A549 (cell line): Measurements from ENCODE around the gene CLDN14. TPM values are rescaled to one million over a fixed set of nuclear protein-coding genes. Genes with fewer than 3 reads are reported as not detected.

Source experiments
- ATAC-seq, 2 experiments: fragments of 200-7000 bp in 1 of 2; fragments of >200 bp in 1 of 2; cut with Nextera tagmentation in 1 of 2; cut with Tn5 transposase in 1 of 2; 3 replicates each; pipeline versions ENCODE4 v1.8.0 to v1.9.1; 2018 to 2020; ENCODE audit warnings: mild to moderate bottlenecking in 1 of 2, moderate library complexity in 1 of 2
- CTCF ChIA-PET: fragments of 300-600 bp; sonication (Branson Sonifier 250); formaldehyde crosslinking; extraction: SDS; loops from one replicate; lab custom pipeline; 2021; ENCODE audit warnings: antibody characterized with exemption, inconsistent platforms; lab: Yijun Ruan, JAX
- POLR2A ChIA-PET: fragments of 350-600 bp; formaldehyde crosslinking; extraction: SDS; loops from one replicate; lab custom pipeline; 2021; ENCODE audit warnings: antibody characterized with exemption, inconsistent platforms; lab: Yijun Ruan, JAX
- DNase-seq, 2 experiments: peaks; one replicate each; pipeline versions ENCODE4 v3.0.0 to v3.0.0-alpha.2; 2011 to 2016; ENCODE audit warnings: low read depth in 1 of 2, low spot score in 1 of 2
- FAIRE-seq: peaks from 2 replicates; lab custom pipeline; 2011; peaks lifted over from hg19 to GRCh38; lab: Jason Lieb, UNC
- H3K27ac ChIP-seq, 2 experiments: fragments of >200 bp; sonication (Bioruptor Twin); formaldehyde crosslinking; 3 replicates each; pipeline ENCODE4 v1.5.1; 2016 to 2017
- H3K4me1 ChIP-seq: fragments of >200 bp; sonication (Bioruptor Twin); formaldehyde crosslinking; 3 replicates; pipeline ENCODE4 v1.6.1; 2016
- H3K4me2 ChIP-seq: fragments of >200 bp; sonication (Bioruptor Twin); formaldehyde crosslinking; 3 replicates; pipeline ENCODE4 v1.6.1; 2016
- H3K4me3 ChIP-seq: fragments of >200 bp; sonication (Bioruptor Twin); formaldehyde crosslinking; 3 replicates; pipeline ENCODE4 v1.5.1; 2016
- H3K9me3 ChIP-seq: fragments of >200 bp; sonication (Bioruptor Twin); formaldehyde crosslinking; 3 replicates; pipeline ENCODE4 v1.6.1; 2016
- BCL3 ChIP-seq: fragments of >200 bp; sonication (Bioruptor Twin); formaldehyde crosslinking; IDR thresholded peaks from 3 replicates; pipeline ENCODE4 v1.6.1; 2016
- CBX2 ChIP-seq: fragments of 200-600 bp; sonication (generic); IDR thresholded peaks from 2 replicates; pipeline ENCODE4 v1.6.1; 2016; ENCODE audit warnings: low read depth, mild to moderate bottlenecking, borderline replicate concordance
- CEBPB ChIP-seq, 2 experiments: fragments of >200 bp in 1 of 2; sonication (Bioruptor Twin) in 1 of 2; formaldehyde crosslinking in 1 of 2; IDR thresholded peaks; 2 replicates each; pipeline ENCODE4 v1.6.1; 2012 to 2016
- CHD2 ChIP-seq: fragments of 150-350 bp; IDR thresholded peaks from 2 replicates; pipeline ENCODE4 v1.6.1; 2014; ENCODE audit warnings: low read length; ENCODE audit not compliant: partially characterized antibody
- CHD4 ChIP-seq: fragments of 200-600 bp; sonication (generic); IDR thresholded peaks from 2 replicates; pipeline ENCODE4 v1.6.1; 2016; ENCODE audit warnings: antibody characterized with exemption, mild to moderate bottlenecking, borderline replicate concordance
- E2F6 ChIP-seq: IDR thresholded peaks from 2 replicates; pipeline ENCODE4 v1.6.1; 2012; ENCODE audit warnings: low read depth, borderline replicate concordance
- EP300 ChIP-seq, 2 experiments: fragments of >200 bp; sonication (Bioruptor Twin); formaldehyde crosslinking; IDR thresholded peaks; 2 replicates in 1 of 2; 3 replicates in 1 of 2; pipeline ENCODE4 v1.6.1; 2016 to 2017
- ESRRA ChIP-seq: fragments of 150-350 bp; IDR thresholded peaks from 2 replicates; pipeline ENCODE4 v1.6.1; 2014; ENCODE audit warnings: mild to moderate bottlenecking, low read length, borderline replicate concordance
- GATA3 ChIP-seq: IDR thresholded peaks from 2 replicates; pipeline ENCODE4 v1.6.1; 2012; ENCODE audit warnings: borderline replicate concordance
- HDAC2 ChIP-seq: fragments of 200-600 bp; sonication (generic); IDR thresholded peaks from 2 replicates; pipeline ENCODE4 v1.6.1; 2016
- HEYL ChIP-seq: fragments of 250-450 bp; sonication (Bioruptor Pico); IDR thresholded peaks from 2 replicates; pipeline ENCODE4 v1.8.0; 2021; ENCODE audit warnings: mild to moderate bottlenecking, moderate library complexity
- HOXB13 ChIP-seq: fragments of 250-450 bp; sonication (Bioruptor Pico); IDR thresholded peaks from 2 replicates; pipeline ENCODE4 v1.5.0; 2020; ENCODE audit warnings: low read depth, mild to moderate bottlenecking, moderate library complexity
- HOXB5 ChIP-seq: fragments of 250-450 bp; sonication (Bioruptor Pico); IDR thresholded peaks from 2 replicates; pipeline ENCODE4 v1.5.0; 2020; ENCODE audit warnings: mild to moderate bottlenecking, moderate library complexity
- KDM5A ChIP-seq: fragments of 200-600 bp; sonication (generic); IDR thresholded peaks from 2 replicates; pipeline ENCODE4 v1.6.1; 2016; ENCODE audit warnings: antibody characterized with exemption, mild to moderate bottlenecking
- MYC ChIP-seq: IDR thresholded peaks from 2 replicates; pipeline ENCODE4 v1.6.1; 2012; ENCODE audit warnings: mild to moderate bottlenecking, inconsistent platforms, low read length, improper control_type of control experiment, borderline replicate concordance
- NFE2L2 ChIP-seq: fragments of 150-350 bp; conservative IDR thresholded peaks from 2 replicates; pipeline ENCODE4 v1.6.1; 2014; ENCODE audit warnings: low read length
- PHF8 ChIP-seq: fragments of 200-600 bp; sonication (generic); IDR thresholded peaks from 2 replicates; pipeline ENCODE4 v1.6.1; 2016; ENCODE audit warnings: low read depth, mild to moderate bottlenecking, antibody characterized with exemption, moderate library complexity, borderline replicate concordance
- POLR2A ChIP-seq: IDR thresholded peaks from 2 replicates; pipeline ENCODE4 v1.6.1; 2012; ENCODE audit warnings: mild to moderate bottlenecking, low read length
- POLR2AphosphoS2 ChIP-seq: conservative IDR thresholded peaks from 2 replicates; pipeline ENCODE4 v1.6.1; 2012; ENCODE audit warnings: low read length, improper control_type of control experiment, inconsistent platforms
- RARB ChIP-seq: fragments of 250-450 bp; sonication (Bioruptor Pico); IDR thresholded peaks from 2 replicates; pipeline ENCODE4 v1.8.0; 2021; ENCODE audit warnings: mild to moderate bottlenecking, moderate library complexity
- RCOR1 ChIP-seq: fragments of 150-350 bp; IDR thresholded peaks from 2 replicates; pipeline ENCODE4 v1.6.1; 2014; ENCODE audit warnings: antibody characterized with exemption, low read length, low read depth
- SREBF2 ChIP-seq: fragments of 450-650 bp; IDR thresholded peaks from 2 replicates; pipeline ENCODE4 v1.6.1; 2014; ENCODE audit warnings: mild to moderate bottlenecking, moderate library complexity
- ZFP36 ChIP-seq: fragments of 450-650 bp; IDR thresholded peaks from 2 replicates; pipeline ENCODE4 v1.6.1; 2014; ENCODE audit warnings: borderline replicate concordance; ENCODE audit not compliant: partially characterized antibody
- ZNF302 ChIP-seq: fragments of 250-450 bp; sonication (Bioruptor Pico); IDR thresholded peaks from 2 replicates; pipeline ENCODE4 v1.9.0; 2021; ENCODE audit warnings: inconsistent platforms, mild to moderate bottlenecking, moderate library complexity
- WGBS: methylation state at CpG from one replicate; pipeline ENCODE4 v1.1.6; 2017; ENCODE audit errors: missing lambda C conversion rate; 5-methylcytosine and 5-hydroxymethylcytosine counted together
- polyA plus RNA-seq, 4 experiments: library from polyadenylated mRNA; depleted of rRNA in 3 of 4; stranded (reverse); fragments of >200 nt; fragmentation: RNase III in 1 of 4; extraction: RNeasy Plus Mini Kit Qiagen cat#74134 plus additional on column Dnase treatment in 1 of 4; gene quantifications; 2 replicates in 3 of 4; 3 replicates in 1 of 4; pipeline ENCODE4 v1.2.3, GENCODE V29; 2011 to 2017

CLDN14 gene
- polyA plus RNA-seq, 2 of the 4 experiments (the other 2 are of a cell fraction): not detected

- FAIRE-seq (no peak), DNase-seq (no peak), ATAC-seq (no peak)
- H3K4me2 ChIP-seq: no peak overlapping the region
- ChIA-PET CTCF (interaction anchor here (1.2 to 2.6 kb wide), 3 partner anchors 13 to 352 kb away, joined by 3 to 15 read pairs (median 6); no protein-coding TSS in a partner anchor), POLR2A (no interaction called here)
- H3K9me3 ChIP-seq: no peaks in the 10 kb centered on the region
- H3K4me1 ChIP-seq: peaks cover 16% of the 10 kb centered on the region; the same call in 2 of the 3 replicates
- no peak overlapping the region for H3K4me3 ChIP-seq
- WGBS: 88% methylated on average over 2 of the region's 2 CpGs
- no peak overlapping the region for H3K27ac ChIP-seq
- TF ChIP-seq CBX2: no peak
- TF ChIP-seq CEBPB (IDR thresholded peaks at IDR 0.05): no peak
- TF ChIP-seq RCOR1: no peak
- TF ChIP-seq BCL3: no peak
- no peak for TF ChIP-seq EP300 (IDR thresholded peaks at IDR 0.05)
These were observed 22.4 kb upstream of the CLDN14 start for GRCh38 chr21:36502365-36502764.

DNA sequence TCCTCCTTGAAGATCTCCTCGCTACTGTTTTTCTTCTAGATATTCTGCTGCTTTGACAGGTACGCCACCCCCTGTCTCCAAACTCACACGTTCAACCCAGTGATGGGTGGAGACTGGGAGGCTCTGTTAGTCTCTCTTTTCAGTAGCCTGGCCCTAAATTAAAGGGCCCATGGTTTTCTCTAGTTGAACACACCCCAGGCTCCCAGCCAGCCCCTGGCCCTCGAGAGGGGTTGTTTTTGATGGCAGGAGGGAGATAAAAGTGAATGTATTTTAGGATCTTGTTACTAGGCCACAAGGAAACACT, 21.6 kb upstream of the CLDN14 start:
- FAIRE-seq (no peak), ATAC-seq (no peak), DNase-seq (no peak)
- no peak overlapping the region for H3K4me3 ChIP-seq
- no peak overlapping the region for H3K4me2 ChIP-seq
- 75% methylated on average over 4 of the region's 4 CpGs for WGBS
- ChIA-PET CTCF (interaction anchor here (1.2 to 2.6 kb wide), 4 partner anchors 12 to 428 kb away, joined by 3 to 15 read pairs (median 4); no protein-coding TSS in a partner anchor), POLR2A (no interaction called here)
- TF ChIP-seq ZFP36: no peak
- no peak for TF ChIP-seq PHF8
- TF ChIP-seq, all 56 proteins: peak for 0
- Histone ChIP-seq H3K4me1 (peaks cover 16% of the 10 kb centered on the region; the same call in 2 of the 3 replicates), H3K9me3 (no peaks in the 10 kb centered on the region), H3K27ac (no peak overlapping the region)

DNA sequence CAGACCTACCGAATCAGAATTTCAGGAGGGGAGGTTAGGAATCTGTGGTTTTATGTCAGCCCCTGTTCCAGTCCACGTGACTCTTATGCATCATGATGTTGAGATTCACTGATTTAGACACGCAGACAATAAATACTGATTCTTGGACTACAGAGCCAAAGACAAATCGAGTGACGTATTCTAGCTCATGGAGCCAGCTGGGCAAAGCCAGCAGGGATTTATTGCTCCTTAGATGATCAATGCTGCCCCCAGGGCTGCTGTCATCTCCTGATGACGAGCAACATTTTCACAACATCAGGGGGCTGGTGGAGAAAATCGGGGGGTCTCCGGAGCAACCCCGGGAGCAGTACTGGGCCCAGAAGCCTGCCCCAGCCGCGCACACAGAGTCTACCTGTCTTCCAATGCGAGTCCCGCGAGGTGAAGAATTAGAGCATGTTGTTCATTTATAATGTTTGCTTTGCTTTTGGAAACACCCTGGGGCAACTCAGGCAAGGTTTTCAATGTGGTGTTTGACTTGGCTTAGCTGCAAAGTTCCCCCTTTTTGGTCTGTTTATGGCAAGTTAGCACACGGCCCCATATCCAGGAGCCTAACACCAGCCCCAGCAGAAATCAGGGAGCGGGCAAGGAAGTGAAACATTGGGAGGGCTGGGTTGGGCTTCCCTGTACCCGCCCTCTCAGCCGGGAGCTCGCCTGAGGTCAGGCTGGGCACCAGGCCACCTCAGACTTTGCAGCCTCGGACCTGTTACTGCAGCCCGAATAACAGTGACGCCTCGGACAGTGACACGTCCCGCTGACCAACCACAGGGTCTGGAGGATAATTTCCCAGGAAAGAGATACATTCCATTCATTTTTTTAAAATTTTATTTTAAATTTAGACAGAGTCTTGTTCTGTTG, 19.9 kb upstream of the CLDN14 start:
- Histone ChIP-seq H3K9me3 (no peaks in the 10 kb centered on the region), H3K4me3 (no peak overlapping the region), H3K4me2 (no peak overlapping the region), H3K4me1 (peaks cover 15% of the 10 kb centered on the region; the same call in 2 of the 3 replicates), H3K27ac (no peak overlapping the region)
- ChIA-PET CTCF (no interaction called here), POLR2A (no interaction called here)
- ATAC-seq: no peak
- no peak for DNase-seq
- WGBS: 79% methylated on average over 20 of the region's 25 CpGs
- FAIRE-seq: no peak
- no peak for TF ChIP-seq POLR2AphosphoS2
- no peak for TF ChIP-seq POLR2A
- no peak for TF ChIP-seq KDM5A
- TF ChIP-seq CEBPB (IDR thresholded peaks at IDR 0.05): no peak
- TF ChIP-seq HOXB13 (CRISPR knock-in tag): no peak
- TF ChIP-seq ZNF302 (CRISPR knock-in tag): no peak
- TF ChIP-seq GATA3: no peak
- no peak for TF ChIP-seq HOXB5 (CRISPR knock-in tag)
- no peak for TF ChIP-seq MYC
- no peak for TF ChIP-seq NFE2L2
- TF ChIP-seq RARB (CRISPR knock-in tag): no peak

DNA sequence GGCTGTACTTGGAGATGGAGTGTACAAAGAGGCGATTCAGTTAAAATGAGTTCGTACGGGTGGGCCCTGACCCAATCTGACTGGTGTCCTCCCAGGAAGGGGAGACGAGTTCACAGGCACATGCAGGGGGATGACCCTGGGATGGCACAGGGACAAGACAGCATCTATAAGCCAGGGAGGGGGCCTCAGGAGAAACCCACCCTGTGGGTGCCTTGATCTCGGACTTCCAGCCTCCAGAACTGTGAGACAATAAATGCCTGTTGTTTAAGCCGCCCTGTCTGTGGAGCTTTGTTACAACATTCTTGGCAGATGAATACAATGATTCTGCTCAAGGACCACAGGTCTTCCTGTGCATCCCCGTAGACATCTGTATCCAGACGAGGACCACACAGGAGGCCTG, 14.6 kb upstream of the CLDN14 start:
- no peak overlapping the region for H3K4me2 ChIP-seq
- ATAC-seq: no peak
- 84% methylated on average over 7 of the region's 8 CpGs for WGBS
- TF ChIP-seq ESRRA (no peak), RCOR1 (no peak), GATA3 (no peak), HDAC2 (no peak), POLR2AphosphoS2 (no peak), NFE2L2 (no peak), HOXB5 (CRISPR knock-in tag) (no peak), HEYL (no peak), E2F6 (no peak), PHF8 (no peak), CHD4 (no peak), SREBF2 (no peak), CHD2 (no peak)
- peaks cover under 1% of the 10 kb centered on the region; the same call in 1 of the 3 replicates for H3K4me1 ChIP-seq
- no peaks in the 10 kb centered on the region for H3K9me3 ChIP-seq
- POLR2A ChIA-PET: no interaction called here
- H3K27ac ChIP-seq: no peak overlapping the region
- no peak overlapping the region for H3K4me3 ChIP-seq
- CTCF ChIA-PET: interaction anchor here (2.0 kb wide), 1 partner anchor 10 kb away, joined by 14 read pairs; no protein-coding TSS in a partner anchor
- no peak for FAIRE-seq
- no peak for DNase-seq
